A549 (cell line): ENCODE data around the gene R3HDML.

Experiments used
- CHD2 ChIP-seq: fragments of 150-350 bp; IDR thresholded peaks from 2 replicates; pipeline ENCODE4 v1.6.1; 2014; ENCODE audit warnings: low read length; ENCODE audit not compliant: partially characterized antibody
- CTCF ChIP-seq: fragments of >200 bp; sonication (Bioruptor Twin); formaldehyde crosslinking; IDR thresholded peaks from 3 replicates; pipeline ENCODE4 v1.5.1; 2016
- PBX3 ChIP-seq: IDR thresholded peaks from 2 replicates; pipeline ENCODE4 v1.6.1; 2012
- POLR2A ChIP-seq: IDR thresholded peaks from 2 replicates; pipeline ENCODE4 v1.6.1; 2012; ENCODE audit warnings: mild to moderate bottlenecking, low read length
- RCOR1 ChIP-seq: fragments of 150-350 bp; IDR thresholded peaks from 2 replicates; pipeline ENCODE4 v1.6.1; 2014; ENCODE audit warnings: antibody characterized with exemption, low read length, low read depth
- TF ChIP-seq, protein P1 (sequence below): fragments of 200-600 bp; sonication (generic); IDR thresholded peaks from 2 replicates; pipeline ENCODE4 v1.6.1; 2016; ENCODE audit warnings: antibody characterized with exemption, mild to moderate bottlenecking, moderate library complexity
- TF ChIP-seq, protein P2 (sequence below): fragments of 250-450 bp; sonication (Bioruptor Pico); IDR thresholded peaks from 2 replicates; pipeline ENCODE4 v1.5.0; 2020; ENCODE audit warnings: low read depth, mild to moderate bottlenecking, moderate library complexity

DNA sequence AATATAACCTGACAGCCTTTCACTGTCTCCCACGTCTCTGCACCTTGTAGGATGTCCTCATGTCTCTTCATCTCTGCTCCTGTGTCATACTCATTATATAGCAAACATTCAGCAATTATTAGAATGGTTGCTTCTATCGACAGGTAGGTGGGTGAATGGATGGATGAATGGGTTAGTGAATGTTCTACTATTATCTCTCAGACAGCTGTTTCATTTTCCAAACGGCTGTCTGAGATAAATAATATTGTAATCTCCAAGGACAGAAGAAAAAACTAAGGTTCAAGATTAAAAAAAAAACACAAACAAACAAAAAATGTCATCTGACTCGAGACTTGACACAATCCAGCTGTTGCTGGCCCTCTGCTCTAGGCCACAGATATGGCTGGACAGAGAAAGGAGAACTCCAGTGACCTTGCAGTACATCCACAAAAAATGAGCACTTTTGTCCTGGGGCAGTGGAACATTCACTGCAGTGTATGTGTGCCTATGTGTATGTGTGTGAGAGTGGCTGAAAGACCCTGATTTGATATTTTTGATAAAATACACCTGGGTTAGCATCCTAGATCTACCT, 20.8 kb downstream of the R3HDML start:
- no peak for TF ChIP-seq CTCF
- no peak for TF ChIP-seq PBX3
- TF ChIP-seq, protein P1, sequence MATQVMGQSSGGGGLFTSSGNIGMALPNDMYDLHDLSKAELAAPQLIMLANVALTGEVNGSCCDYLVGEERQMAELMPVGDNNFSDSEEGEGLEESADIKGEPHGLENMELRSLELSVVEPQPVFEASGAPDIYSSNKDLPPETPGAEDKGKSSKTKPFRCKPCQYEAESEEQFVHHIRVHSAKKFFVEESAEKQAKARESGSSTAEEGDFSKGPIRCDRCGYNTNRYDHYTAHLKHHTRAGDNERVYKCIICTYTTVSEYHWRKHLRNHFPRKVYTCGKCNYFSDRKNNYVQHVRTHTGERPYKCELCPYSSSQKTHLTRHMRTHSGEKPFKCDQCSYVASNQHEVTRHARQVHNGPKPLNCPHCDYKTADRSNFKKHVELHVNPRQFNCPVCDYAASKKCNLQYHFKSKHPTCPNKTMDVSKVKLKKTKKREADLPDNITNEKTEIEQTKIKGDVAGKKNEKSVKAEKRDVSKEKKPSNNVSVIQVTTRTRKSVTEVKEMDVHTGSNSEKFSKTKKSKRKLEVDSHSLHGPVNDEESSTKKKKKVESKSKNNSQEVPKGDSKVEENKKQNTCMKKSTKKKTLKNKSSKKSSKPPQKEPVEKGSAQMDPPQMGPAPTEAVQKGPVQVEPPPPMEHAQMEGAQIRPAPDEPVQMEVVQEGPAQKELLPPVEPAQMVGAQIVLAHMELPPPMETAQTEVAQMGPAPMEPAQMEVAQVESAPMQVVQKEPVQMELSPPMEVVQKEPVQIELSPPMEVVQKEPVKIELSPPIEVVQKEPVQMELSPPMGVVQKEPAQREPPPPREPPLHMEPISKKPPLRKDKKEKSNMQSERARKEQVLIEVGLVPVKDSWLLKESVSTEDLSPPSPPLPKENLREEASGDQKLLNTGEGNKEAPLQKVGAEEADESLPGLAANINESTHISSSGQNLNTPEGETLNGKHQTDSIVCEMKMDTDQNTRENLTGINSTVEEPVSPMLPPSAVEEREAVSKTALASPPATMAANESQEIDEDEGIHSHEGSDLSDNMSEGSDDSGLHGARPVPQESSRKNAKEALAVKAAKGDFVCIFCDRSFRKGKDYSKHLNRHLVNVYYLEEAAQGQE = no peak
- no peak for TF ChIP-seq POLR2A
- TF ChIP-seq, protein P2, sequence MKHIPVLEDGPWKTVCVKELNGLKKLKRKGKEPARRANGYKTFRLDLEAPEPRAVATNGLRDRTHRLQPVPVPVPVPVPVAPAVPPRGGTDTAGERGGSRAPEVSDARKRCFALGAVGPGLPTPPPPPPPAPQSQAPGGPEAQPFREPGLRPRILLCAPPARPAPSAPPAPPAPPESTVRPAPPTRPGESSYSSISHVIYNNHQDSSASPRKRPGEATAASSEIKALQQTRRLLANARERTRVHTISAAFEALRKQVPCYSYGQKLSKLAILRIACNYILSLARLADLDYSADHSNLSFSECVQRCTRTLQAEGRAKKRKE (CRISPR knock-in tag) = no peak
- no peak for TF ChIP-seq RCOR1
- no peak for TF ChIP-seq CHD2
